Lower leg skin (tissue), 3 donors: Measurements from ENCODE around the gene SRL.

Experiments
- POLR2A ChIP-seq, 2 donors: fragments of 450-650 bp; IDR thresholded peaks; one replicate each; pipeline ENCODE4 v1.6.1; 2016 to 2017; ENCODE audit warnings: antibody characterized with exemption in 2 of 2, mild to moderate bottlenecking in 1 of 2, moderate library complexity in 1 of 2
- TF ChIP-seq, protein P1 (sequence below), 3 donors: fragments of 450-650 bp; IDR thresholded peaks; one replicate each; pipeline ENCODE4 v1.5.1; 2016; ENCODE audit warnings: antibody characterized with exemption in 3 of 3, mild to moderate bottlenecking in 3 of 3, moderate library complexity in 2 of 3

DNA sequence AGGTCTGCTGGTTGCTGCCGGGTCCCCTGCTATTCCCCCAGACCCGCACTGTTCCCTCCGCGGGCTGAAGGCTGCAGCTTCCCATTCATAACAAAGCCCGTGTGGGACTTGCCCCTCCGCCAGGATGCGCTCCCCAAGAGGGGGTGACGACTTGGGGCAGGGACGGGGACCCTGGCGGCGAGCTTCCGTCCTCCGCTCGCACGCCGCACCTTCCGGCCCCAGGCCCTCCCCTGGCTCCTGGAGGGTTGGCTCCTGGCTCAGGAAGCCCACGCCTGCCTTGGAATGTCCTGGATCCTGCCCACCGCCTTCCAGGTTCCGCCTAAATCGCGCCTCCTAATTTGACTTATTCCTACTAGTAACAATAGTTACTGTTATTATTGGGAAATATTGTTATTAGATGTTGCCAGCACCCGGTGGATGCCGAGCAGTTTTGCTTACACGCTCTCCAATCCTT, 32.0 kb upstream of the SRL start:
- TF ChIP-seq, protein P1, sequence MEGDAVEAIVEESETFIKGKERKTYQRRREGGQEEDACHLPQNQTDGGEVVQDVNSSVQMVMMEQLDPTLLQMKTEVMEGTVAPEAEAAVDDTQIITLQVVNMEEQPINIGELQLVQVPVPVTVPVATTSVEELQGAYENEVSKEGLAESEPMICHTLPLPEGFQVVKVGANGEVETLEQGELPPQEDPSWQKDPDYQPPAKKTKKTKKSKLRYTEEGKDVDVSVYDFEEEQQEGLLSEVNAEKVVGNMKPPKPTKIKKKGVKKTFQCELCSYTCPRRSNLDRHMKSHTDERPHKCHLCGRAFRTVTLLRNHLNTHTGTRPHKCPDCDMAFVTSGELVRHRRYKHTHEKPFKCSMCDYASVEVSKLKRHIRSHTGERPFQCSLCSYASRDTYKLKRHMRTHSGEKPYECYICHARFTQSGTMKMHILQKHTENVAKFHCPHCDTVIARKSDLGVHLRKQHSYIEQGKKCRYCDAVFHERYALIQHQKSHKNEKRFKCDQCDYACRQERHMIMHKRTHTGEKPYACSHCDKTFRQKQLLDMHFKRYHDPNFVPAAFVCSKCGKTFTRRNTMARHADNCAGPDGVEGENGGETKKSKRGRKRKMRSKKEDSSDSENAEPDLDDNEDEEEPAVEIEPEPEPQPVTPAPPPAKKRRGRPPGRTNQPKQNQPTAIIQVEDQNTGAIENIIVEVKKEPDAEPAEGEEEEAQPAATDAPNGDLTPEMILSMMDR (IDR thresholded peaks at IDR 0.05): no peak
- no peak for TF ChIP-seq POLR2A (IDR thresholded peaks at IDR 0.05)
